ENCODE measurements around the gene SRRM3. TPM values are rescaled to one million over a fixed set of nuclear protein-coding genes. Genes with fewer than 3 reads are reported as not detected.

Gene SRRM3
- total RNA-seq, 1 donor from 2014 or later = 1.4 TPM

DNA sequence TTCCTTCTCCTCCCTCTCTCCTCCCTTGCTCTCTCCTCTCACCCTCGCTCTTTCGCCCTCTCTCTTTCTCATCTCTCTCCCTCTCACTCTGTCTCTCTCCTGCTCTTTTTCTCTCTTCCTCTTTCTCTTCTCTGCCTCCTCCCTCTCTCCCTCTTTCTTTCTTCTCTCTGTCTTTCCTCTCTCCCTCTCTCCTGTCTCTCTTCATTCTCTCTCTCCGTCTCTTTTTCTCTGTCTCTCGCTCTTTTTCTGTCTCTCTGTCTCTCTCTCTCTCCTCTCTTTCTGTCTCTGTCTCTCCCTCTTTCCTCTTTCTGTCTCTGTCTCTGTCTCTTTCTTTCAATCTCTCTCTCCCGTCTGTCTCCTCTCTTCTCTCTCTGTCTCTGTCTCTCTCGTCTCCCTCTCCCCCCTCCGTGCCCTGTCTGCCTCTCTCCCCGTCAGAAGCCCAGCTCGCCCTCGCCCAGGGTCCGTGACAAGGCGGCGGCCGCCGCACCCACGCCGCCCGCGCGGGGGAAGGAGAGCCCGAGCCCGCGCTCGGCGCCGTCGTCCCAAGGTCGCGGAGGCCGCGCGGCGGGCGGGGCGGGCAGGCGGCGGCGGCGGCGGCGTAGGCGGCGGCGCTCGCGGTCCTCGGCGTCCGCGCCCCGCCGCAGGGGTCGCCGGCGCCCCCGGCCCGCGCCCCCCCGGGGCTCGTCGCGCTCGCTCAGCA lies 79.5 kb downstream of the SRRM3 start:
- Mint-ChIP-seq H3K9me3 (ENCODE audit: low read depth) (no peaks in the 10 kb centered on the region), H3K27ac (ENCODE audit: unreplicated experiment) (no peak overlapping the region), H3K27me3 (ENCODE audit: low read depth) (peaks cover 20% of the 10 kb centered on the region), H3K36me3 (ENCODE audit: low read depth) (peaks cover 1% of the 10 kb centered on the region), H3K4me3 (ENCODE audit: unreplicated experiment) (peak overlapping the region; percentile 73), H3K4me1 (ENCODE audit: low read depth) (peaks cover 13% of the 10 kb centered on the region)
- no peak for DNase-seq (ENCODE audit: low spot score)
- TF ChIP-seq, protein P1, sequence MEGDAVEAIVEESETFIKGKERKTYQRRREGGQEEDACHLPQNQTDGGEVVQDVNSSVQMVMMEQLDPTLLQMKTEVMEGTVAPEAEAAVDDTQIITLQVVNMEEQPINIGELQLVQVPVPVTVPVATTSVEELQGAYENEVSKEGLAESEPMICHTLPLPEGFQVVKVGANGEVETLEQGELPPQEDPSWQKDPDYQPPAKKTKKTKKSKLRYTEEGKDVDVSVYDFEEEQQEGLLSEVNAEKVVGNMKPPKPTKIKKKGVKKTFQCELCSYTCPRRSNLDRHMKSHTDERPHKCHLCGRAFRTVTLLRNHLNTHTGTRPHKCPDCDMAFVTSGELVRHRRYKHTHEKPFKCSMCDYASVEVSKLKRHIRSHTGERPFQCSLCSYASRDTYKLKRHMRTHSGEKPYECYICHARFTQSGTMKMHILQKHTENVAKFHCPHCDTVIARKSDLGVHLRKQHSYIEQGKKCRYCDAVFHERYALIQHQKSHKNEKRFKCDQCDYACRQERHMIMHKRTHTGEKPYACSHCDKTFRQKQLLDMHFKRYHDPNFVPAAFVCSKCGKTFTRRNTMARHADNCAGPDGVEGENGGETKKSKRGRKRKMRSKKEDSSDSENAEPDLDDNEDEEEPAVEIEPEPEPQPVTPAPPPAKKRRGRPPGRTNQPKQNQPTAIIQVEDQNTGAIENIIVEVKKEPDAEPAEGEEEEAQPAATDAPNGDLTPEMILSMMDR (IDR thresholded peaks at IDR 0.05) = no peak

DNA sequence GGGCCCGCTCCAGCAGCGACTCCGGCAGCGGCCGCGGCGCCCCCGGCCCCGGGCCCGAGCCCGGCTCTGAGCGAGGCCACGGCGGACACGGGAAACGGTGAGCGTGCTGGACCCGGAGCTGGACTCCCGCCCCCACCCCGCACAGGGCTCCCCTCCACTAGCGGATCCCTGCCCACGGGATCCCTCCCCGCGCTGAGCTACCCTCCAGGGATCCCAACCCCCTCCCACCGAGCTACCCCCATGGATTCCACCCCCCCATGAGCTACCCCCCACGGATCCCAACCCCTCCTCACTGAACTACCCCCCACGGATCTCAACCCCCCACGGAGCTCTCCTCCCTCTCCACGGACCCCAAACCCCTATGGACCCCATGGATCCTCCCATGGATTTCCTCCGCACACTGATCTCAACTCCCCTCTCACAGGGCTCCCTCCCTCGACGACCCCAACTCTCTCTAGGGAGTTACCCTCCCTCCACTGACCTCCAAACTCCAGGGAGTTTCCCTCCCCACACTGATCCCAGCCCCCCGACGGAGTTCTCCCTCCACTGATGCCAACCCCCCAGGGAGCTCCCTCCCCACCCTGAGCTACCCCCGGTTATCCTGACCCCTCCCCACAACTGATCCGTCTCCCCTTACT lies 80.1 kb downstream of the SRRM3 start:
- TF ChIP-seq, protein P1 (IDR thresholded peaks at IDR 0.05) = no peak
- peaks cover 13% of the 10 kb centered on the region for H3K4me1 Mint-ChIP-seq (ENCODE audit: low read depth)
- H3K27me3 Mint-ChIP-seq (ENCODE audit: low read depth) = peaks cover 19% of the 10 kb centered on the region
- DNase-seq (ENCODE audit: low spot score) = no peak
- H3K4me3 Mint-ChIP-seq (ENCODE audit: unreplicated experiment) = peak overlapping the region; percentile 66
- peaks cover 1% of the 10 kb centered on the region for H3K36me3 Mint-ChIP-seq (ENCODE audit: low read depth)
- no peaks in the 10 kb centered on the region for H3K9me3 Mint-ChIP-seq (ENCODE audit: low read depth)
- no peak overlapping the region for H3K27ac Mint-ChIP-seq (ENCODE audit: unreplicated experiment)

DNA sequence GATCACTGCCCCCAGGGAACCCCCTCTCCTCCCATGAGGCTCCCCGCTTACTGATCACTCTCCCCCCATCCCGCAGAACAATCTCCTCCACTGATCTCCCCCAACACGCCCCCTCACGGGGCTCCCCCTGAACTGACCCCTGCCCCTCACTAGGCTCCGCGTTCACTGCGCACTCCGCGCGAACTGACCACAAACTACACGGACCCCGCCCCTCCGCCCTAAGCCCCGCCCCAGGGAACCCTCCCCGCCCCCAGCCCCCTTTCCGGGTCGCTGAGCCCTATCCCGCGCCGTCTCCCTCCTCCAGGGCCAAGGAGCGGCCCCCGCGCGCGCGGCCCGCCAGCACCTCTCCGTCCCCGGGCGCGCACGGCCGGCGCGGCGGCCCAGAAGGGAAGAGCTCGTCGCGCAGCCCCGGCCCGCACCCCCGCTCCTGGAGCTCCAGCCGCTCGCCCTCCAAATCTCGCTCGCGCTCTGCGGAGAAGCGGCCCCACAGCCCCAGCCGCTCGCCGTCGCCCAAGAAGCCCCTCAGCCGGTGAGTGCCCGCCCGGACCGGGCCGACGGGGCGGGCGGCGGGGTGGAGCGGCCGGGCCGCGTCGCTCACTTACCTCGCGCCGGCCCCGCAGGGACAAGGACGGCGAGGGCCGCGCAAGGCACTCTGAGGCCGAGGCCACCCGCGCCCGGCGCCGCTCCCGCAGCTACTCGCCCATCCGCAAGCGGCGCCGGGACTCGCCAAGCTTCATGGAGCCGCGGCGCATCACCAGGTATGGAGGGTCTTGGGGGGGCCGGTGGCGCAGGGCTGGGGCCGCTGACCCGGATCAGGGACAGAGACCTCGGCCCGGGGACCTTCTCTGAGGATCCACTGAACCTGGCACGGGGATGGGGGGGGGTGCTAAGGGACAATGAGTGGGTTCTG lies 80.9 kb downstream of the SRRM3 start:
- Mint-ChIP-seq H3K4me3 (ENCODE audit: unreplicated experiment) (peak overlapping the region; percentile 66), H3K27me3 (ENCODE audit: low read depth) (peaks cover 19% of the 10 kb centered on the region), H3K27ac (ENCODE audit: unreplicated experiment) (no peak overlapping the region), H3K4me1 (ENCODE audit: low read depth) (peaks cover 13% of the 10 kb centered on the region), H3K36me3 (ENCODE audit: low read depth) (peaks cover 1% of the 10 kb centered on the region), H3K9me3 (ENCODE audit: low read depth) (no peaks in the 10 kb centered on the region)
- peak; percentile 77 for DNase-seq (ENCODE audit: low spot score)
- TF ChIP-seq, protein P1 (IDR thresholded peaks at IDR 0.05) = no peak

DNA sequence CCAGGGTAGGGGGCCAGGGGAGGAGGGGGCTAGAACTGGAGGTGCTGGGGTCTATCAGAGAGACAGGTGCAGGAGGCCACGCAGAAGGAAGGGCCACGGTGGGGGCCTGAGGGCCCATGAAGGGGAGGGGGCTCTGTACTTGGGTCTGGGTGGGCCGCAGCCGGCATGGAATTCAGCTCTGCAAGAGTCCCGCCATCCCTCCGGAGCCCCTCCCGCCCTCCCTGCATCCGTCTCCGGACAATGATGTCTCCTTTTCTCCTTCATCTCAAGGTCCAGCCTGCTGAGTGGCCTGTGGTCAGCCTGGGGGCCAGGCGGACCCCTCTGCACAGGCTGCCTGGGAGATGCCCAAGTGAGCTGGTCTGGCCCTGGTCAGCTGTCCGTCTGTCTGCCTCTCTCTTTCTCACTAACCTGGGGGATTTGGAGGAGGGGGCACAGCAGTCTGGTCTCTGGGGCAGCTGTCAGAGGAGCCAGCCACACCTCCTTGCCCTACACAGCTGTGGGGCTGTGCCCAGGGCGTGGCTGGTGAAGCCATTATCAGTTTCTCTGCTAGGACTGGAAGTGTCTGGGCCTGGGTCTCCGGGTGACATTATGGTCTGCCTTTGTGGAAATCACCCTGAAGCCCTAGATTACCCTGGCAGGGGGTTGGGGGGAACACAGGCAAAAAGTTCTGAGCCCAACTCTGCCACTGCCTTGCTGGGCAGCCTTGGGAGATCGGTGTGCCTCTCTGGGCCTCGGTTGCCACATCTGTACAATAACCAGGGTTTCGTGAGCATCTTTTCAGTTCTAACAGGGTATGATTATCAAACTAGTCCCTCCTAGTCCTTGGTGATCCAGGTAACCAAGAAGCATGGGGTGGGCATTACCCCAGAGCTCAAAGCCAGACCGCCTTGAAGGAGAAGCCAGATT lies 81.8 kb downstream of the SRRM3 start:
- Mint-ChIP-seq H3K36me3 (ENCODE audit: low read depth) (peaks cover 1% of the 10 kb centered on the region), H3K4me1 (ENCODE audit: low read depth) (peaks cover 13% of the 10 kb centered on the region), H3K27me3 (ENCODE audit: low read depth) (peaks cover 17% of the 10 kb centered on the region), H3K27ac (ENCODE audit: unreplicated experiment) (no peak overlapping the region), H3K9me3 (ENCODE audit: low read depth) (no peaks in the 10 kb centered on the region), H3K4me3 (ENCODE audit: unreplicated experiment) (peak overlapping the region; percentile 59)
- TF ChIP-seq, protein P1 (IDR thresholded peaks at IDR 0.05) = no peak
- no peak for DNase-seq (ENCODE audit: low spot score)
